GM21737 (cell line): ENCODE results near the gene CCDC85C.
A peak's percentile ranks its signal among the peaks of the same experiment; 100 is the strongest.

Source experiments
- ATAC-seq: cut with Tn5 transposase; IDR thresholded peaks from one replicate; pipeline ENCODE4 v1.9.1; 2021; ENCODE audit warnings: mild to moderate bottlenecking, moderate library complexity; ENCODE audit not compliant: unreplicated experiment

The CCDC85C gene

GRCh38 chr14:99524804-99525698, 79.0 kb downstream of the CCDC85C start:
- no peak for ATAC-seq

- no peak for ATAC-seq
Observed at GRCh38 chr14:99524091-99524661, 79.8 kb downstream of the CCDC85C start.

DNA sequence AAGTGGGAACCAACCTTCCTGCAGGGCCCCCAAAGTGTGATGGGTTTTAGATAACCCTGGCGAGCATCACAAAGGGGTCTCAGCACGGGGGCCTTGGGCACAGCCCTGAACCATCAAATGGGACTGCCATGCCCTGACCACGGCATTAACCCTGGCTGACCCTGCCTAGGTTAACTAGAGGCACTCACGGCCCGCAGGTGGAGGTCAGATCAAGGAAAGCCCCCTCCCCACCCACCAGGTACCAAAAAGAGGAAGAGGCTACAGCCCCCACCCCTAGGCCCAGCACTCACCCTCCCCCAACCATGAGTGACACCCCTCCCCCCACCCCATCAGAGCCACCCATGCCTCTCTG, 80.3 kb downstream of the CCDC85C start:
- no peak for ATAC-seq

GRCh38 chr14:99522934-99523703, 80.9 kb downstream of the CCDC85C start:
- no peak for ATAC-seq

GRCh38 chr14:99522457-99522891, 81.5 kb downstream of the CCDC85C start:
- no peak for ATAC-seq

DNA sequence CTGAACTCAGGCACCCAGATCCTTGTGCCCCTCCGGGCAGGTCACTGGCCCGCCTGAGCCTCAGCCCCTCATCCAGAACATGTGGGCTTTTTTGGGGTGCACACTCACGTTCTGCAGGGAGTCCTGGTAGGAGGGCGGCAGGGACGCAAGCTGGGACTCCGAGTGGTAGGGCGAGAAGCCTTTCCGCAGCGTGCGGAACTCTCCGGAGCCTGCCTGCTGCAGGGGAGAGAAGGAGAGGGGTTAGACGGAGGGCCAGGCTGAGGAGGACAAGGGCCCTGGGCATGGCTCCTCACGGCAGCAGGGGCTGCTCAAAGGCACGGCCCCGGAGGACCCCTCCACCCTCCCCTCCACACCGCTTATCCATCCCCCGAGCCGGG, 82.0 kb downstream of the CCDC85C start:
- ATAC-seq = no peak

GRCh38 chr14:99521176-99522024, 82.6 kb downstream of the CCDC85C start:
- ATAC-seq = no peak

GRCh38 chr14:99520571-99521081, 83.4 kb downstream of the CCDC85C start:
- no peak for ATAC-seq

GRCh38 chr14:99519931-99520421, 84.0 kb downstream of the CCDC85C start:
- ATAC-seq = no peak

DNA sequence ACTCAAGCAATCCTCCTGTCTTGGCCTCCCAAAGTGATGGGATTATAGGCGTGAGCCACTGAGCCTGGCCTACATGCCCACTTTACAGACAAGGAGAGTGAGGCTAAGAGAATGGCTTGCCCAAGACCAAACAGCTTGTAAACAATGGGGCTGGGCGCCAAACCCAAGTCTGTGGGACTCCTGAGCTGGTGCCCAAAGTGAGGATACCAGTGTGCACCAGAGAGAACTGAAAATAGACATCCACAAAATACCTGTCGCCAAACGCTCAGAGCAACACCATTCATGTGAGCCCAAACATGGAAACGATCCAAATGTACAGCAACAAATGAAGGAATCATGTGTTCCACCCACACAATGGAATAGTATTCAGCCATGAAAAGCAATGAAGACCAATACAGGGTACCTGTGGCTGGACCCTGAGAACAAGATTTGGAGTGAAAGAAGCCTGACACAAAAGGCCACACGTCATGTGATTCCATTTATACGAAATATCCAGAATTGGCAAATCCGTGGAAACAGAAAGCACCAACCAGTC, 84.6 kb downstream of the CCDC85C start:
- no peak for ATAC-seq

DNA sequence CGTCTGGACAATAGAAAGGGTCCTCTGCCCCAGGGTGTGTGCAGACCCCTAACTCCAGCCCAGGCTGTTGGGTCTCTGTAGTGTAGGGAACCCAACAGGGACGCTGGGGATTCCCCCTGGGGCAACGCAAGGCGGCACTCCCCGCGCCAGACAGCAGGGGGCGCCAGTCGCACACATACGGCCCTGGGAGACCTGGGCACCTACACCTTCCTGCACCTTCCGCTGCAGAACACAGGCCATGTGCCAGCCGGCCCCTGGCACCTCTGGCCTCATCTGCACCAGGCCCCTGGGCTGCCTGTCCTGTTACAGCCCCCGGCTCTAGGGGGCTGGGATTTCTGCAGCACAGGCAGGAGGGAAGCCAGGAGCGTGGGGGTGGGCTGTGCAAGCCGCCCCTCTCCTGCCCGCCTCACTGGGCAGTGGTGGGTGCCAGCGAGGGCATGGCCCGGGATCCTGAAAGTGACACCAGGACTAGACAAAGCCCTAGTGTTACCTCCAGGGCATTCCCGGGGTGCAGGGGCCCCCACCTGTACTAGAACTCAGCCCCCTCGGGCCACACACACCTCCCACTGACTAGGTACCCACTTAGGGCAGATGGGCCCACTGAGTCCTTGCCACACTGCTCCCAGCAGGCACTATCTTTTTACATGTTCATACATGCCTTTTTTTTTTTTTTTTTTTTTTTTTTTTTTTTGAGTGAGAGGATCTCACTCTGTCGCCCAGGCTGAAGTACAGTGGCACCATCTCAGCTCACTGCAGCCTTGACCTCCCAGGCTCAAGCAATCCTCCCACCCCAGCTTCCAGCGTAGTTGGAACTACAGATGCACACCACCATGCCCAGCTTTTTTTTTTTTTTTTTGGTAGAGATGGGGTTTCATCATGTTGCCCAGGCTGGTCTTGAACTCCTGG, 85.3 kb downstream of the CCDC85C start:
- ATAC-seq = peak; percentile 47

GRCh38 chr14:99517643-99518381, 86.2 kb downstream of the CCDC85C start:
- no peak for ATAC-seq

- no peak for ATAC-seq
Observed at GRCh38 chr14:99516871-99517642, 87.0 kb downstream of the CCDC85C start.

- ATAC-seq = no peak
Observed at GRCh38 chr14:99516156-99516870, 87.7 kb downstream of the CCDC85C start.

- no peak for ATAC-seq
Observed at GRCh38 chr14:99515301-99516155, 88.5 kb downstream of the CCDC85C start.
